ENCODE data around the gene HSD17B13.

Gene HSD17B13, protein sequence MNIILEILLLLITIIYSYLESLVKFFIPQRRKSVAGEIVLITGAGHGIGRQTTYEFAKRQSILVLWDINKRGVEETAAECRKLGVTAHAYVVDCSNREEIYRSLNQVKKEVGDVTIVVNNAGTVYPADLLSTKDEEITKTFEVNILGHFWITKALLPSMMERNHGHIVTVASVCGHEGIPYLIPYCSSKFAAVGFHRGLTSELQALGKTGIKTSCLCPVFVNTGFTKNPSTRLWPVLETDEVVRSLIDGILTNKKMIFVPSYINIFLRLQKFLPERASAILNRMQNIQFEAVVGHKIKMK

DNA sequence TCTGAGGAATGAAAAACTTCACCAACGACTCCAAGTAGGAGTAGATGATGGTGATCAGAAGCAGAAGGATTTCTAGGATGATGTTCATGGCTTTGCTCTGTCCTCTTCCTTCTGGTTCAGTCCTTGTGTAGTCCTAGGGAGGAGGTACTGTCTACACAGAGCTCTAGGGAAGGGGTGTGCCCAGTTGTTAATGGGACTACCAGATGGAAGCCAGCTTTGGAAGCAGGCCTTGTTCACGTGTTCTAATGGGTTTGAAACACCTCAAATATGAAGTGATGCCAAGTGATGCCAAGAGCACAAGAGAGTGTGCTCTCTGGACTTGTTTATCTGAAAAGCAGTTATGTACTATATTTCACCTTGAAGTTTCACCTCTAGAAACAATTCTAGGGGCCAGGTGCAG, at the start of gene HSD17B13:
TSS of gene HSD17B13 (minus strand) at position 129 of the 400 bp plus-strand sequence. CDS start at position 88, 41 bp downstream.
- no peaks in the 10 kb centered on the region for H3K27me3 ChIP-seq
- no peak within 1 kb of the TSS for H3K4me3 ChIP-seq (ENCODE audit: low read depth in 1 of 2, low read length in 1 of 2)
- no peaks in the 10 kb centered on the region for H3K9me3 ChIP-seq
- TF ChIP-seq CTCF (IDR thresholded peaks at IDR 0.05): no peak
- H3K36me3 ChIP-seq: no peaks in the 10 kb centered on the region
- no peaks in the 10 kb centered on the region for H3K4me1 ChIP-seq (ENCODE audit: control insufficient read depth in 1 of 2, insufficient read depth in 1 of 2, low read depth in 1 of 2, low read length in 1 of 2)
- no peak within 1 kb of the TSS for H3K27ac ChIP-seq

DNA sequence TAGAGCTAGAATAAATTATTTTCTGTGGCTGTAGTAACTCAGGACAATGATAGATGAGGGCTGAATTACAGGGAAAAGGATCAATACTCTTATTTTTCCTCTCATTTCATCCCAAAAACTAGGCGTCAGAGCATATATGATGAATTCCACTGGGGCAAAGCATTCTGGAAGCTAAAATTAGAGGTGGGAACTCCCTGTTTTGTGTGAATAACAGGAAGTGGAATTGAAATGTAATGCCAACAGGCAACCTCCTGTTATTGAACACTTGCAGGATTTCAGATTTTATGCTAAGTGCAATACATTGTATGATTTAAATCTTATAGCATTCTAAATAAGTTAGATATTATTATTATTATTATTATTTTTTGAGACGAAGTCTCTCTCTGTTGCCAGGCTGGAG, 47.4 kb upstream of the HSD17B13 start:
- H3K36me3 ChIP-seq: peaks cover 98% of the 10 kb centered on the region

DNA sequence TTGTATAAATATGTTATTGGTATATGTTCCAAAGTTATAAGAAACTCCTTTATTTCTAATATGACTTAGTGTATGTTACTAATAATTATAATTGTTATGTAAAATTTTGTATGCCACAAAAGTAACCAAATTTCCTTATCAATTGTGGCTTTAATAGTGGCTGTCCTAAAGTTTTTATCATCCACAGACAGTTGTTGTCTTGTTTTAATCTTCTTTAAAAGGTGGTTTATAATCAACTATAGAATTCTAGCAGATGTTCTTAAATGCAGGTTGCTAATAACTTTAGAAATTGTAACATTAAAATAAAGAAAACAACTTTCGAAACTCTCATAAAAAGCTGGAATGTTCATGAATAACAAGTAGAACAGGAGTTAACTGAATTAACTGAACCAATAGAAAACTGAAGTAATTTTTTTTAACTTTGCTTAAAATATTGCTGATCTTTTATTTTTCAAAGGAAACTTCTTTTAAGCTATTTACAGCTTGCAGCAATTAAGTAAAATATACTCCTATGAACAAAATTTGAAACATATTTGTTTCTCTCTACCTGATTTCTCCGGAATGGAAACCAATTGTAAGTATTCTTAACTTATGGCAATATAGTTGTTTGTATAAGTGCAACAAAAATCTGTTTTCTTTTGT, 44.0 kb upstream of the HSD17B13 start:
- TF ChIP-seq CTCF (IDR thresholded peaks at IDR 0.05): no peak
- H3K4me1 ChIP-seq (ENCODE audit: control insufficient read depth in 1 of 2, insufficient read depth in 1 of 2, low read depth in 1 of 2, low read length in 1 of 2): no peaks in the 10 kb centered on the region
- no peaks in the 10 kb centered on the region for H3K27me3 ChIP-seq
- H3K36me3 ChIP-seq: peaks cover 98% of the 10 kb centered on the region
- H3K27ac ChIP-seq: peak overlapping the region; percentile 1
- H3K9me3 ChIP-seq: no peaks in the 10 kb centered on the region
- H3K4me3 ChIP-seq (ENCODE audit: low read depth in 1 of 2, low read length in 1 of 2): no peak overlapping the region

More for the DNA sequence above, 47.4 kb upstream of the HSD17B13 start:
- Histone ChIP-seq H3K4me1 (ENCODE audit: control insufficient read depth in 1 of 2, insufficient read depth in 1 of 2, low read depth in 1 of 2, low read length in 1 of 2) (no peaks in the 10 kb centered on the region), H3K4me3 (ENCODE audit: low read depth in 1 of 2, low read length in 1 of 2) (no peak overlapping the region), H3K9me3 (no peaks in the 10 kb centered on the region), H3K27me3 (no peaks in the 10 kb centered on the region), H3K27ac (no peak overlapping the region)
- no peak for TF ChIP-seq CTCF (IDR thresholded peaks at IDR 0.05)

- H3K4me3 ChIP-seq (ENCODE audit: low read depth in 1 of 2, low read length in 1 of 2): no peak overlapping the region
- TF ChIP-seq CTCF (IDR thresholded peaks at IDR 0.05): no peak
- H3K36me3 ChIP-seq: peaks cover 100% of the 10 kb centered on the region
- no peaks in the 10 kb centered on the region for H3K4me1 ChIP-seq (ENCODE audit: control insufficient read depth in 1 of 2, insufficient read depth in 1 of 2, low read depth in 1 of 2, low read length in 1 of 2)
- H3K27me3 ChIP-seq: no peaks in the 10 kb centered on the region
- H3K27ac ChIP-seq: no peak overlapping the region
- no peaks in the 10 kb centered on the region for H3K9me3 ChIP-seq
Measured at GRCh38 chr4:87365348-87365747, 42.7 kb upstream of the HSD17B13 start.

DNA sequence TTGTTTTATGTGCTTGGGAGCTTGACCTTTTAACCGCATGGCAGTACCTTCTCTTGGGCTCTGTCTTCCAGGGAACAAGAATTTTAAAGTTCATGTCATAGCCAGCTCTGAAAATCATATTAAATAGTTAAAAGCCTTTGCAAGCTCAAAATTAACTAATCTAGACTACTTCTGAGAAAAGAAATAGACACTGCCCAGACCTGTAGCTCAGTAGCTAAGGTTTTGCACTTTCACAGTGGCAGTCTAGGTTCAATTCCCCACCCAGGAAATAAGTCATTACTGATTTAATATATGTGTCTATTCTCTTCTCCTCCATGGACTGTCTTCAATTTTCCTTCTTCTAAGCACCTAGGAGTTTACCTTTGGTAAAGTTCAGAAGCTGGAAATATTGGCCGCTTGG, 40.9 kb upstream of the HSD17B13 start:
- TF ChIP-seq CTCF (IDR thresholded peaks at IDR 0.05): no peak
- H3K9me3 ChIP-seq: no peaks in the 10 kb centered on the region
- no peaks in the 10 kb centered on the region for H3K4me1 ChIP-seq (ENCODE audit: control insufficient read depth in 1 of 2, insufficient read depth in 1 of 2, low read depth in 1 of 2, low read length in 1 of 2)
- no peak overlapping the region for H3K27ac ChIP-seq
- H3K36me3 ChIP-seq: peaks cover 100% of the 10 kb centered on the region
- H3K27me3 ChIP-seq: no peaks in the 10 kb centered on the region
- H3K4me3 ChIP-seq (ENCODE audit: low read depth in 1 of 2, low read length in 1 of 2): no peak overlapping the region
